SK-N-DZ (cell line): ENCODE data around the gene EIF5AL1. TPM values are rescaled to one million over a fixed set of nuclear protein-coding genes. Genes with fewer than 3 reads are reported as not detected.
"Not testable (repeated sequence)": the region's sequence is repeated elsewhere in the genome, so short reads cannot be mapped to it uniquely, and the experiment has no call there.

Experiments used
- DNase-seq: peaks from one replicate; pipeline ENCODE4 v3.0.0-alpha.2; 2015; ENCODE audit warnings: low spot score
- polyA plus RNA-seq, 2 experiments: library from polyadenylated mRNA; depleted of rRNA; stranded (reverse); fragments of >200 nt; gene quantifications; 2 replicates each; pipeline ENCODE4 v1.2.3, GENCODE V29; 2014

EIF5AL1 gene
- polyA plus RNA-seq (2014; cell fraction: cytosol; rRNA removed), result 0.21 and 0.29 TPM in 2 replicates
- polyA plus RNA-seq (2014; cell fraction: nucleus; rRNA removed), result 0.11 and 0.13 TPM in 2 replicates

DNA sequence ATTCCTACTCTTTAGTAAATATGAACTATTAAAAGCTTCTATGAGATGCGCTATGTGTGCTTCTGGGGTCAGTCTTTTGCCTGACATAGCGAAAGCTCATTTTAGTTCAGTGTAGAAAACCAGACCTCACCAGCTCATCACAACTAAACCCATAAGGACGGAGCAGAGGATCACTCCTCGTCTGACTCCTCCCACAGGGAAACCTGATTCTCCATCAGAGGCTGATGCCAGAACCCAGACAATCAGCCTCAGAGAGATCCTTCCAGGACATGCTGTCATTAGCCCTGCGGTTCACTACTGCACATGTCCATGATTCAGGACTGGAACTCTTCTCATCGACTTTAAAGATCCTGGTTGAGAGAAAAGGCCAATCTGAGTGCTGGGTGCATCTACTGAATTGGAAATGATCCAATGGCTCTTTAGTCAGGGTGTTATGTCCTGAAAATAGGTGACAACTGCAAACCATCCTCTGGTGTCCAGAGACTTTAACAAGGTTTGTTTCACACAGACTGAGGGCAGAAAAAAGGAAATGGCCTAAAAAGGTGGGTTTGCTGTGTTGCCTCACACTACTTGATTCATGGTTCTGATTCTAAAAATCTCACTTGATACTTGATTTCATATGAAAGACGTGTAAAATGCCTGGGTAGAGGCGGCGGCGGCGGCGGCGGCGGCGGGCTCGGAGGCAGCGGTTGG is at the start of gene EIF5AL1:
TSS of gene EIF5AL1 (plus strand) at position 643 of the 693 bp plus-strand sequence. CDS start 117 bp downstream, outside the sequence.
- not testable (repeated sequence) for DNase-seq

DNA sequence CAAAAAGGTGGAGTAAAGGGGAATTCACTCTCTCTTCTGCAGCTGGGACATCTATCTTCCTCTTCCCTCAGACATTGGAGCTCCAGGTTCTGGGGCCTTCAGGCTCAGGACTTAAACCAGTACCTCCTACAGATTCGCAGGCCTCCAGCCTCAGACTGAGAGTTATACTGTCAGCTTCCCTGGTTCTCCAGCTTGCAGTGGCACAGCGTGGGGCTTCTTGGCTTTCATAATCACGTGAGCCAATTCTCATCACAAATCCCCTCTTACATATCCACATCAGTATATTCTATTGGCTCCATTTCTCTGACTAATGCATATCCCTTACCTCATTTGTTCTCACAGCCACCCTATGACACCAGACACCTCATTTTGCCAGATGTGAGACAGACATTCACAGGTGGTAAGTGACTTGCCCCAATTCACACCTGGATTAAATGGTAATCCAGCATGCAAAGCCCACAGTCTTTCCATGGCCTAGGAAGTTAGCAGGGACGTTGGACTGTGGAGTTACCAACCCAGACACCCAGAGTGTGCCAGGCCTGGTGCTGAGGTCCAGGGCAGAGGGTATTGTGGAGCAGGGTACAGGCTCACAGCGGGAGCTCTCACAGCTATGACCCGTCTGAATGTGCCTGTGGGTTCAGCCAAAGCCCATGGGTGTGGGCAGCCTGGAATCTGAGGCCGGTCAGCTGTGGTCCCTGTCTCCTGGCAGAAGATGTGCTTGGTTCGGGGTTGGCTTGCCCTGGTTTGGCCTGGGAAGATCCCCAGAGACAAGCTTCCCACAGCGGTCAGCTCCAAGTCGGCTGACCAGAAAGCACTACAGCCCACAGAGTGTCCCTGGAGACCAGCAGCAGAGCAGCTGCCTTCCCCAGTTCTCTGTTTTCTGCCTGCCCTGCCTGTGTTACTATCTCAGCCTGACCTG is 48.5 kb upstream of the EIF5AL1 start:
- DNase-seq, result no peak

DNA sequence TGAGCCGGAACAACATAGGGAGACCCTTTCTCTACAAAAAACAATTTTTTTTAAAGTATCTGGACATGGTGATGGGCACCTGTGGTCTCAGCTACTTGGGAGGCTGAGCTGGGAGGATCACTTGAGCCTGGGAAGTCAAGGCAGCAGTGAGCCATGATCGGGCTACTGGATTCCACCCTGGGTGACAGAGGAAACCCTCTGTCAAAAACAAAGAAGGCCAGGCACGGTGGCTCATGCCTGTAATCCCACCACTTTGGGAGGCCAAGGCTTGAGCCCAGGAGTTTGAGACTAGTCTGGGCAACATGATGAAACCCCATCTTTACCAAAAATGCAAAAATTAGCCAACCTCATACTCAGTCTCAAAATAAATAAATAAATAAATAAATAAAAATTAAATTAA is 47.0 kb upstream of the EIF5AL1 start:
- no peak for DNase-seq

DNA sequence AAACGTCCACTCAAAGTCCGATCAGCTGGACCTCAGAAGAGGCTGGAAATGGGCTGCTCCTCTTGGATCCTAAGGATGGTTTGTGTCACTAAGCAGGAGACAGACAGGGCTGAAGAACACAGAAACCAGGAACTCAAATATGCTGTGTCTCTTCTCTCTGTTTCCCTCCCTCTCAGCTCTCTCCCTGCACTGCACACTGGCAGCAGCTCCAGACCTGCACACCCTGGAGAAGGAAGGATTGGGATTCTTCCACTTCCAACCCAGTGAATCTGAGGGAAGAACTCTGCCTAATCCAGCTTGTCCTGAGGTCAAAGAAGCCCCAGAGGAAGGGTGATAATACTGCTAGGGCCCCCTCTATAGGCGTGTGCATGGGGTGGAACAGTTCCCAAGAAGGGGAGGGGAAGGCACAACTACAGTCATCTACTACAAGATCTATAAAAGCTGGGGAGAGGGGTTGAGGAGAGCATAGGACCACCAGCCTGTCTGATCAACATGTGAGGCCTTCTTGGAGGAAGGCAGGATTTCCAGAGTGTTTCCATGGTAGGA is 44.2 kb upstream of the EIF5AL1 start:
- no peak for DNase-seq

DNA sequence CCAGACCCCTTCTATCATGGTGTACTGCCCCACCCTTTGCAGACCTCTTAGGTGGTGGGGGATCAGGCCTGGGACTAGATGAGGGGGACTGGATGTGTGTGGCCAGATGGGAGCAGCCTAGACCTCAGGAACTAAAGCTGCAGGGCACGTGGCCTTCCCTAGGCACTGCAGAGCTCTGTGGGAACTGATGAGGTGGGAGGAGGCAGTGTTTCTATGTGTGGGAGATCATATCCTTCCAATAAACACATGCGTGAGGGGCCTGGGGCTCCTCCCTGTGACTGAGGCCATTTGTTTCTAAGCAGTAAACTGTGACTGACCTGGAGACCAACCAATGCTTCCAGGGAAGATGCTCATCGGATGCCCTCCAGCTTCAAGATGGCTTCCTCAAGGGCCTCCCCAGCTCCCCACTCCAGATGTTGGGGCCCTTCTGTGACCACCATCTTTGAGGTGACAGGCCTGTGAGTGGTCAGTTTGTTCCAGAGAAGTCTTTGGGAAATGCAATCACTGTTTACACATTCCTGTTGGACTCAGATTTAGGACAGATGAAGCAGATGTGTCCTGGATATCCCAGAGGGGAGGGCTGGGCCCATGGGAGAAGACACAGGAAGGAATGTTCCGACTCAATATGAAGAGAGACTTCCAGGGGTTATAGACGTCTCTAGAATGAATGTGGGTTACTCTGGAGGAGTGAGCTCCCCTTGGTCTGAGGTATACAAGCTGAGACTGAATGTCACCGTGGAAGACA is 43.3 kb upstream of the EIF5AL1 start:
- DNase-seq, result no peak

DNA sequence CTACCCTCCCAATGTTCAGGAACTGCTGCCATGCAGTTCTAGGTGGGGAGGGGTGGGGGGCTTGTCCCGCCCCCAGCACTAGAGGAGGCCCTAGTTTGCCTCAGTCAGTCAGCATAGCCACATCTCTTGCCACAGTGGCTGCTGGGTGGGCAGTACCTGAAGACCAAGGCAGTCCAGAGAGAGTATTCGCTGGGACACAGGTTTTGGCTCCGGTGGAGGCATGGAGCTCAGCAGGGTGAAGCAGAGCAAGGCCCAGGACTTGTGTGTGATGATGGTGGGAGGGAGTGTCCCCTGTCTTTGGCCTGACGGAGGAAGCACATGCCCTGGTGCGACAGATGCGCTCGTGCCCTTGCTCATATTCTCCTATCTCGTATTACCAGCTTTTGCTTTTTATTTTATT is 42.2 kb upstream of the EIF5AL1 start:
- no peak for DNase-seq

DNA sequence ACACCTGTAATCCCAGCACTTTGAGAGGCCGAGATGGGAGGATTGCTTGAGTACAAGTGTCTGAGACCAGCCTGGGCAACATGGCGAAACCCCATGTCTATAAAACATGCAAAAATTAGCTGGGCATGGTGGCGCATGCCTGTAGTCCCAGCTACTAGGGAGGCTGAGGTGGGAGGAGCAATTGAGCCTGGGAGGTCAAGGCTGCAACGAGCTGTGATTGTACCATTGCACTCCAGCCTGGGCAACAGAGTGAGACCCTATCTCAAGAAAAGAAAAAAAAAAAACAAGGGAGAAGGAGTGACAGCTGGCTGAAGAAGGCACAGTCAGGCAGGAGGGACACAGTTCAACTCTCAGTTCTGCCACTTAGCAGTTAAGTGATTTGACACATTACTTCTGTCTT is 40.6 kb upstream of the EIF5AL1 start:
- no peak for DNase-seq

DNA sequence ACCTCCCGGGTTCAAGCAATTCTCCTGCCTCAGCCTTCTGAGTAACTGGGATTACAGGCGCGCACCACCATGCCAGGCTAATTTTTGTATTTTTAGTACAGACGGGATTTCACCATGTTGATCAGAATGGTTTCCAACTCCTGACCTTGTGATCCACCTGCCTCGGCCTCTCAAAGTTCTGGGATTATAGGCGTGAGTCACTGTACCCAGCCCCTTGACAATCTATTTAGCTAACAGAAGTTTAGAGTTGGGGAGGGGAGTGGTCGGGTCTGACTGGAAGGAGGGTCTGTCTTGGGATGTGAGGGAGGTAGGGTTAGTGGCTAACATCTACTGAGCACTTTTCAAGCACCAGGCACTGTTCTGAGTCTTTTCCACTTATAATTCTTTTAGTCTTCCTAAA is 39.9 kb upstream of the EIF5AL1 start:
- no peak for DNase-seq

DNA sequence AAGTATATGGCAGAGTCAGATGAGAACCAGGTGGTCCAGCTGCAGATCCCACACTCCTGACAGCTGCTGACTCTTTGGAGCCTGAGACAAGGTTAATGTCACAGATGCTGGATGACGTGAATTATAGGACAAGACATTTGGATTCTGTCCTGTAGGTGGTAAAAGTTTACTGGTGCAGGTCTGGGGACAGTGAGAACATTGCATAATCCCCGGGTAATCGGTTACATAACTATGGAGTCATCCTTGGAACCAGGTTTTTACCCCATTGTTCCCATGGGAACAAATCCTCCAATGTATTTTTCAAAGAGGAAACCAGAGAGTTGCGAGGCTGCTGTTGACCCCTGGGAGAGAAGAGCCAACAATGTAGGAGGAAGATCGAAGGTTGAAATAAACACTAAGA is 39.4 kb upstream of the EIF5AL1 start:
- no peak for DNase-seq

DNA sequence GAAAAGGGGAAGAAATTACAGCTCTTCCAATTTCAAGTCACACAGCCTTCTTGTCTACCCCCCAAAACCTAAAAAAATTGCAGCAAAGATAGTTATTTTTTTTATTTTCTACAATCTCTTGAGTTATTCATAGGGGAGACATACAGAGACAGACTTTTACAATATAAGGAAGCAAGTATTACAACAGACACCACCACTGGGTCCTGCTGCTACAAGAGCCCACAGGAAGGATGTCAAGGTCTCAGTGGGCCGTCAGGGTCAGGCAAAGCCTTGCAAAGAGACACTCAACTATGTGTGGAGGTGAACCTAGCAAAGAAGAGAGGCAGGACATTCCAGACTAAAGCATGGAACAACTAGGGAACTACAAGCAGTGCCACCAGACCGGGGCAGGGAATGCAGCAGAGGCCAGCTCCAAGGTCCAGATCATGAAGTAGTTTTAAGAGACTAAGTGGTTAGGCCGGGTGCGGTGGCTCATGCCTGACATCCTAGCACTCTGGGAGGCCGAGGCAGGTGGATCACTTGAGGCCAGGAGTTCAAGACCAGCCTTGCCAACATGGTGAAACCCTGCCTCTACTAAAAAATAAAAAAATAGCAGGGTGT is 38.7 kb upstream of the EIF5AL1 start:
- no peak for DNase-seq

DNA sequence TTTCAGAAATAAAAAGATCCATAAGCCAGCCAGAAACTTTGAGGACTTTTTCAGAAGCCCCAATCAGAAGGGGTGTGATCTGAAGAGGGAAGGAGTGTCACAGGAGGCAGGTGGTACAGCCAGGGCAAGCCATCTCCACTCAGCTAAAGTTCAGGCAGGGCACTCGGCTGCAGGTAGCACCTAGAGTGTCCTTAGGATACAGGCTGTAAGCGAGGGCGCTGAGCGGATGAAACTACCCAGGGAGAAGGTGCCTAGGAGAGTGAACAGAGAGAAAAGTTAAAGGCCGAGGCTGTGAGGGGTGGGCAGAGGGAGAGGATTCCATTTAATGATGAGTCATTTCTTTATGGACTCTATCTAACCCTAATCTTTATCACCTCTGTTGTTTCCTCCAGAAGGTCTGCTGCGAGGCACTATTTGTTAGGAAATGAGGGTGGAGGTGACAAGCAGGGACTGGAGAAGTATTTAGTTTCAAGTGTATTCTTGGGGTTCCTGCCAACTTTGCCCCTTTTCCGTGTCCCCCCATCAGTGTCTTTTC is 37.1 kb upstream of the EIF5AL1 start:
- no peak for DNase-seq

DNA sequence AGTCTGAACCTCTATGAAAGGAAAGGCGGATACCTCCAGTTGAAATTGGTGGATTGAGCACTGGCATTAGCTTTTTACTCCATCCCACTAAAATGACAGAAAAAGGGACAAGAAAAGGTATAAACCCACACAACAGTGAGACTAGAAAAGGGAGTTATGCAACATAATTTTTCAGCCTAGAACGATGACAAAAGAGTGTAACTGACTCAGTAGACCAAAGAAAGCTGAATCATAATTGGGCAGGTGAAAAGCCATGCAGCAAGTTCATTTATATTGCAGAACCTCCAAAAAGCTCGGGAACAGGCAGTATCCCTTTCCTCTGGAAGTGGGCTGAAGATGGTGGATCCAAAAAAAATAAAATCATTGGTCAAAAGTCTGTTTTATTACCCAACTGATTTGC is 36.5 kb upstream of the EIF5AL1 start:
- DNase-seq, result no peak

DNA sequence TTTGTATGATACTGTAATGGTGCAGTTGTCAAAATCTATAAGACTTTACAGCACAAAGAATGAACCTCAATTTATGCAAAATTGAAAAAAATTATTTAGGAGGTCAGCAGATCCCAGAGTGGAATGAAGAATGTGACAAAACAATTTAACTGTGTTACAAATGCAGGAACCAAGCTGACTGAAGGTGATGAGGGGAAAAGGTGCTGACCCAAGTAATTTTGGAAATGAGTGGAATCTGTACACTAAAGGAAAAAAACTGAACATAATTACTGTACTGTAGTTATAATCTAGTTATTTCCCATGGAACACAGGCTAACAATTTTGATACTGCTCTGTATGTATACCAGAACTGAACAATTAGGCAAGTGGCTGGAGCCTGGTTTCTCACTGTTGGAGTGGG is 35.7 kb upstream of the EIF5AL1 start:
- DNase-seq, result no peak

DNA sequence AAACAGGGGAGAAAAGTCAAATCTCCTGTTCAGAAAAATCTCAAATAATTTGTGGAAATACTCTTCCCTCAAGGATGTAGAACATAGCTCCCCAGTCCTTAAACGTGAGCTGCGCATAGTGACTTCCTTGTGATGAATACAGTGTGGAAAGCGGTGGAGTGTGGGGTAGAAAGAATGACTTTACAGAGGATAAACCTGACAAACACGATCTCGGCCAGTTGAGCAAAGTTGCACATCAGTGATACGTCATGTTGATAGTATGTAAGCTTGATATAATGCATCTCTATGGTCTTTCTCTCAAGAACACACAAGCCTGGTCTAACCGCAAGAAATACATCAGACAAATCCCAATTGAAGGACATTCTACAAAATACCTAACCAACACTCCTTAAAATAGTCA is 34.9 kb upstream of the EIF5AL1 start:
- DNase-seq, result no peak

DNA sequence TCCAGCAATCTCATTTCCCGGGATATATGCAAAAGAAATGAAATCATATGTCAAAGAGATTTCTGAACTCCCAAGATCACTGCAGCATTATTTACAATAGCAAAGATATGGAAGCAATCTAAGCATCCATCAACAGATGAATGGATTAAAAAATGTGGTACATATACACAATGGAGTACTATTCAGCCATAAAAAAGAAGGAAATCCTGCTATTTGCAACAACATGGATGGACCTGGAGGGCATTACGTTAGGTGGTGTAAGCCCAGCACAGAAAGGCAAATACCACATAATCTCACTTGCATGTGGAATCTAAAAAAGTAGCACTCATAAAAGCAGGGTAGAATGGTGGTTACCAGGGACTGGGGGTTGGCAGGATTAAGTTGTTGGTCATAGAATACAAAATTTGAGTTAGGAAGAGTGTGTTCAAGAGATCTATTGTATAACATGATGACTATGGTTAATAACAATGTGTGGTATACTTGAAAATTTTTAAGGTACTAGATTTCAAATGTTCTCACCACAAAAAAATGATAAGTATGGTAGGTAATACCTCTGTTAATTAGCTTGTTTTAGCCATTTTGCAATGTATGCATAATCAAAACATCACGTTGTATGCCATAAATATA is 32.9 kb upstream of the EIF5AL1 start:
- DNase-seq, result no peak

DNA sequence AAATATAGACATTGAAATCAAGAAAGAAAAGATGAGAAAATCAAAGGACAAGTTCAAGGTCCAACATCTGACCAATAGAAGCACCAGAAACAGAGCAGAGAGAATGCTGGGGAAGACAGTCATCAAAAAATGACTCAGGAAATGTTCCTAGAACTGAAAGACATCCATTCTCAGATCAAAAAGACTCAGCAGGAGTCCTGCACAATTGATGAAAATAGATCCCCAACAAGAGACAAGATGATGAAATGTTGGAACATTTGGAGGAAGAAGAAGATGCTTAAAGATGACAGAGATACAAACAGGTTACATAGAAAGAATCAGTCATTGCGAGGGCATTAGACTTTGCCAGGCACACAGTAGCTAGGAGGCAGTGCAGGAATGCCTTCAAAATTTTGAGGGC is 30.0 kb upstream of the EIF5AL1 start:
- DNase-seq, result no peak

DNA sequence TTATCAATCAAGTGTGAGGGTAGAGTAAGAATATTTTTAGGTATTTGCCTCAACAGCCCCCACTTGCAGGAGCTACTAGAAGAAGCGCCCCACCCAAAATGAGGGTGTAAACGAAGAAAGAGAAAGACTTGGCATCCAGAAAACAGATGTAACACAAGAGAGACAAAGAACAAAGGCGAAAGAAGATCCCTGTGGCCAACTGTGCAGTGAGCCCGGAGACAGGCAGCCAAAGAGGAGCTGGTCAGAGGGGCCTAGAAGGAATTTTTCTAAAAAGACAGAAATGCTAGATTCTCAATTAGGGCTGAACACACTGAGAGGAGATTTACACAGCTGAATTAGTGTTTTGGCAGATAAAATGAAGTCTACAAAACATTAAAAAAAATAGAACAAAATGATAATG is 29.6 kb upstream of the EIF5AL1 start:
- no peak for DNase-seq

DNA sequence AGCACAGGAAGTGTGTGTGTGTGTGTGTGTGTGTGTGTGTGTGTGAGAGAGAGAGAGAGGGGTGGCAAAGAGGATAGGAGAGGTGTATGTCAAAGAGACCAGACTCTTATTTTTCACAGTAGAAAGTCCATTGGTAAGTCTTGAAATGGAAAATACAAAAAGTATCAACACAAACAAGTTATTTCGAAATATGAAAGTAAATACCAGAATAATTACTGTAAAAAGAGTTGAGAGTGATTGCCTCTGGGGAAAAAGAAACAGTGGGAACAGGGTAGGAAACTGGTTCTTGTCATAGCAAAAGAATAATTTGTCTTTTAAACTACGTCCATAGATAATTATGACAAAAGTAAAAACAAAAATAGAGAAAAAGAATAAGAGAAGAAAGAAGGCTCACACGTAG is 29.0 kb upstream of the EIF5AL1 start:
- DNase-seq, result no peak

DNA sequence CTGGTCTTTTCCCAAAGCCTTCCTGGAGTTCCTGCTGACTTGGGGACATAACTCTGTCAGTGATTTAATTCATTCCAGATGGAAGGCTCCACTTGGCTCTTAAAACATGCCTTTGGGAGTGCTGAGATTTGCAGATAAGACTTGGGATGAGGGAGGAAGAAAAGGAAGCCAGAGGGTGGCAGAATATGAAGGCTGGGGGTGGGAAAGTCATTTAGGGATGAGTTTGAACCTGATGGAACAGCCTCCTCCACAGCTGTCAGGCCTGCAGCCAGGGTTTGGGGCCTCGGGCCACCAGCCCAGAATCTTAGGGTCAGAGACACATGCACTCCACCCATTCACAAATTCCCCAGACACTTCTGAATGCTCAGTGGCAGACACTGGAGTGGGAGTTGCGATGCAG is 28.4 kb upstream of the EIF5AL1 start:
- peak; percentile 78 for DNase-seq

DNA sequence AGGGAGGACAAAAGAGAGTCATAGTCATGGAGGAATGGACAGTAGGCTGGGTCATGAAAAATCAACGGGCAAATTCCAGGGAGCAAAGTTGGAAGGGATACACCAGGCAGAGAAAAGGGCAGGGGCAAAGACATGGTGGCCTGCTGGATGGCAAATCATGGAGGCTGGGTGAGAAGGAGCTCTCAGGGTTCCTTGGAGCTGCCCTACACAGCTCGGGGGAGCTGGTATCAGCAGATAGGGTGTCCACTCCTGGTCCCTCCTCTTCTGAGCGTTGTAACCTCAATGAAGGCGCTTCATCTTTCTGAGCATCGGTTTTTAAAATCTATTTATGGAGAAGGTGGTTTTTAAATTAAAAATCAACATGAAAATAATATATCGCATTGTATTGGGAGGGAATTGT is 27.9 kb upstream of the EIF5AL1 start:
- DNase-seq, result no peak
